H1 (cell line): ENCODE measurements around the gene TFF3. TPM values are rescaled to one million over a fixed set of nuclear protein-coding genes. Genes with fewer than 3 reads are reported as not detected.

ENCODE experiments used
- CTCF ChIA-PET: fragments of 300-600 bp; sonication (Branson Sonifier 250); formaldehyde crosslinking; loops from one replicate; lab custom pipeline; 2021; ENCODE audit not compliant: partially characterized antibody; lab: Charles Lee
- POLR2A ChIA-PET: fragments of 300-600 bp; sonication (Branson Sonifier 250); formaldehyde crosslinking; loops from one replicate; lab custom pipeline; 2021; ENCODE audit warnings: inconsistent platforms; ENCODE audit not compliant: partially characterized antibody; lab: Charles Lee
- DNase-seq, 2 experiments: peaks; one replicate each; pipeline versions ENCODE4 v3.0.0 to v3.0.0-alpha.2; 2010 to 2022; ENCODE audit warnings: low spot score in 2 of 2, low read depth in 1 of 2, mixed read lengths in 1 of 2
- FAIRE-seq: peaks from 2 replicates; lab custom pipeline; 2011; peaks lifted over from hg19 to GRCh38; lab: Jason Lieb, UNC
- H2AFZ ChIP-seq: 2 replicates; pipeline ENCODE4 v1.8.1; 2012; ENCODE audit warnings: low read length, inconsistent platforms
- H2AK5ac ChIP-seq: 2 replicates; pipeline ENCODE4 v1.6.1; 2013; ENCODE audit warnings: low read depth, low read length
- H2BK120ac ChIP-seq: replicated peaks from 2 replicates; pipeline ENCODE3; 2013; ENCODE audit warnings: low read depth, low read length, inconsistent platforms
- H2BK12ac ChIP-seq: 2 replicates; pipeline ENCODE4 v1.6.1; 2013; ENCODE audit warnings: low read depth, low read length
- H2BK15ac ChIP-seq: 2 replicates; pipeline ENCODE4 v1.6.1; 2013; ENCODE audit warnings: low read length
- H2BK20ac ChIP-seq: 2 replicates; pipeline ENCODE4 v1.6.1; 2013; ENCODE audit warnings: low read length
- H2BK5ac ChIP-seq: 2 replicates; pipeline ENCODE4 v1.6.1; 2013; ENCODE audit warnings: low read depth, low read length
- H3K14ac ChIP-seq: 2 replicates; pipeline ENCODE4 v1.6.1; 2013; ENCODE audit warnings: inconsistent platforms; ENCODE audit not compliant: insufficient read length
- H3K18ac ChIP-seq: 2 replicates; pipeline ENCODE4 v1.6.1; 2013; ENCODE audit warnings: low read length; ENCODE audit errors: extremely low read depth
- H3K23ac ChIP-seq: 2 replicates; pipeline ENCODE4 v1.6.1; 2013; ENCODE audit warnings: inconsistent platforms; ENCODE audit not compliant: insufficient read length
- H3K23me2 ChIP-seq: 2 replicates; pipeline ENCODE4 v1.6.1; 2013; ENCODE audit warnings: low read depth, low read length
- H3K27ac ChIP-seq: 2 replicates; pipeline ENCODE4 v1.6.1; 2011; ENCODE audit warnings: low read depth, low read length, inconsistent platforms
- H3K27me3 ChIP-seq, 4 experiments: replicated peaks in 1 of 4; 1 replicate in 1 of 4; 2 replicates in 3 of 4; pipeline versions ENCODE4 v1.6.1 to v1.8.1; 2011 to 2013; ENCODE audit warnings: low read length in 3 of 4, mild to moderate bottlenecking in 3 of 4, inconsistent platforms in 2 of 4, mixed read lengths in 2 of 4, moderate library complexity in 1 of 4; ENCODE audit not compliant: control insufficient read depth in 3 of 4, insufficient read depth in 3 of 4; ENCODE audit errors: extremely low read depth in 1 of 4
- H3K36me3 ChIP-seq, 4 experiments: 2 replicates each; pipeline versions ENCODE4 v1.6.1 to v1.8.1; 2011 to 2013; ENCODE audit warnings: mild to moderate bottlenecking in 4 of 4, low read length in 3 of 4, moderate library complexity in 2 of 4, control low read depth in 1 of 4, inconsistent platforms in 1 of 4; ENCODE audit not compliant: insufficient read depth in 4 of 4, control insufficient read depth in 2 of 4
- H3K4ac ChIP-seq: replicated peaks from 2 replicates; pipeline ENCODE3; 2013; ENCODE audit warnings: low read length, low read depth, mixed read lengths, inconsistent platforms; ENCODE audit not compliant: insufficient read length
- H3K4me1 ChIP-seq, 4 experiments: replicated peaks in 1 of 4; 1 replicate in 1 of 4; 2 replicates in 3 of 4; pipeline versions ENCODE4 v1.6.1 to v1.8.1; 2011 to 2013; ENCODE audit warnings: low read length in 3 of 4, inconsistent platforms in 2 of 4, mixed read lengths in 1 of 4; ENCODE audit not compliant: insufficient read depth in 4 of 4, control insufficient read depth in 3 of 4
- H3K4me2 ChIP-seq, 2 experiments: 2 replicates each; pipeline versions ENCODE4 v1.6.1 to v1.8.1; 2011 to 2013; ENCODE audit warnings: low read depth in 2 of 2, low read length in 2 of 2, control low read depth in 1 of 2, inconsistent platforms in 1 of 2, mild to moderate bottlenecking in 1 of 2; ENCODE audit not compliant: insufficient read depth in 1 of 2
- H3K4me3 ChIP-seq, 4 experiments: fragments of 200-600, 300-600 bp in 1 of 4; sonication (generic), shearing (Covaris generic), sonication (Bioruptor Twin) in 1 of 4; 2 replicates each; pipeline versions ENCODE4 v1.5.1 to v1.8.1; 2011 to 2016; ENCODE audit warnings: low read length in 4 of 4, low read depth in 3 of 4, control low read depth in 2 of 4, inconsistent platforms in 2 of 4, mild to moderate bottlenecking in 2 of 4, mixed read lengths in 1 of 4, moderate library complexity in 1 of 4; ENCODE audit not compliant: insufficient read depth in 2 of 4; ENCODE audit errors: extremely low read depth in 1 of 4
- H3K56ac ChIP-seq: replicated peaks from 2 replicates; pipeline ENCODE3; 2013; ENCODE audit warnings: low read depth, mild to moderate bottlenecking, mixed read lengths, low read length, inconsistent platforms; ENCODE audit not compliant: insufficient read length
- H3K79me1 ChIP-seq: 2 replicates; pipeline ENCODE4 v1.6.1; 2013; ENCODE audit warnings: low read depth, low read length, control low read depth
- H3K79me2 ChIP-seq, 2 experiments: 2 replicates each; pipeline versions ENCODE4 v1.6.1 to v1.8.1; 2012 to 2013; ENCODE audit warnings: low read length in 2 of 2, mild to moderate bottlenecking in 2 of 2, inconsistent platforms in 1 of 2; ENCODE audit not compliant: insufficient read depth in 2 of 2, control insufficient read depth in 1 of 2
- H3K9ac ChIP-seq, 4 experiments: replicated peaks in 1 of 4; 1 replicate in 1 of 4; 2 replicates in 3 of 4; pipeline versions ENCODE4 v1.6.1 to v1.8.1; 2011 to 2013; ENCODE audit warnings: low read depth in 3 of 4, low read length in 3 of 4, control low read depth in 2 of 4, mild to moderate bottlenecking in 2 of 4, moderate library complexity in 2 of 4, inconsistent platforms in 1 of 4; ENCODE audit errors: extremely low read depth in 1 of 4
- H3K9me3 ChIP-seq, 2 experiments: 2 replicates each; pipeline versions ENCODE4 v1.6.1 to v1.8.1; 2012 to 2013; ENCODE audit warnings: mild to moderate bottlenecking in 2 of 2, moderate library complexity in 2 of 2, control low read depth in 1 of 2, inconsistent platforms in 1 of 2, low read depth in 1 of 2, low read length in 1 of 2, mixed read lengths in 1 of 2; ENCODE audit not compliant: insufficient read depth in 2 of 2
- H4K20me1 ChIP-seq, 2 experiments: replicated peaks in 1 of 2; 2 replicates each; pipeline versions ENCODE3 to v1.8.1; 2011 to 2013; ENCODE audit warnings: inconsistent platforms in 2 of 2, low read length in 2 of 2, mild to moderate bottlenecking in 1 of 2; ENCODE audit not compliant: insufficient read depth in 2 of 2, control insufficient read depth in 1 of 2
- H4K5ac ChIP-seq: 2 replicates; pipeline ENCODE4 v1.6.1; 2013; ENCODE audit warnings: low read length, low read depth, mixed read lengths, inconsistent platforms; ENCODE audit not compliant: insufficient read length
- H4K8ac ChIP-seq: 2 replicates; pipeline ENCODE4 v1.8.0; 2013; ENCODE audit warnings: mild to moderate bottlenecking, moderate library complexity, low read length, inconsistent platforms; ENCODE audit not compliant: insufficient read depth; ENCODE audit errors: extremely low read depth
- H4K91ac ChIP-seq: replicated peaks from 2 replicates; pipeline ENCODE3; 2013; ENCODE audit warnings: low read length, mixed read lengths, inconsistent platforms; ENCODE audit not compliant: insufficient read length
- GABPA ChIP-seq: IDR thresholded peaks from 2 replicates; pipeline ENCODE4 v1.6.1; 2011; ENCODE audit warnings: mild to moderate bottlenecking, low read length, moderate library complexity, borderline replicate concordance; ENCODE audit not compliant: insufficient read depth
- HDAC2 ChIP-seq, 2 experiments: fragments of 300-600 bp in 1 of 2; sonication (generic) in 1 of 2; IDR thresholded peaks; 2 replicates each; pipeline ENCODE4 v1.6.1; 2011 to 2012; ENCODE audit warnings: low read depth in 2 of 2, low read length in 2 of 2, mild to moderate bottlenecking in 2 of 2, moderate library complexity in 2 of 2, borderline replicate concordance in 1 of 2, inconsistent platforms in 1 of 2
- RAD21 ChIP-seq, 2 experiments: IDR thresholded peaks in 1 of 2; conservative IDR thresholded peaks in 1 of 2; 2 replicates each; pipeline ENCODE4 v1.6.1; 2011; ENCODE audit warnings: low read depth in 2 of 2, low read length in 2 of 2, improper control_type of control experiment in 1 of 2, inconsistent platforms in 1 of 2, mild to moderate bottlenecking in 1 of 2, moderate library complexity in 1 of 2
- SIN3A ChIP-seq, 2 experiments: IDR thresholded peaks in 1 of 2; conservative IDR thresholded peaks in 1 of 2; 2 replicates each; pipeline ENCODE4 v1.6.1; 2011 to 2012; ENCODE audit warnings: low read length in 2 of 2, improper control_type of control experiment in 1 of 2, low read depth in 1 of 2, mild to moderate bottlenecking in 1 of 2
- SP1 ChIP-seq: IDR thresholded peaks from 2 replicates; pipeline ENCODE4 v1.6.1; 2011; ENCODE audit warnings: low read depth, low read length
- WGBS, 2 experiments: shearing (Covaris generic) in 1 of 2; methylation state at CpG; one replicate each; pipeline versions ENCODE4 v1.1.6 to v1.1.7; 2013 to 2015; ENCODE audit warnings: low lambda C conversion rate in 2 of 2, mixed read lengths in 2 of 2, inconsistent platforms in 1 of 2, low coverage in 1 of 2, missing lambda C conversion rate in 1 of 2; ENCODE audit not compliant: insufficient replicate concordance in 2 of 2, insufficient coverage in 1 of 2, insufficient read length in 1 of 2; ENCODE audit errors: extremely low coverage in 1 of 2, missing lambda C conversion rate in 1 of 2; 5-methylcytosine and 5-hydroxymethylcytosine counted together
- polyA plus RNA-seq, 7 experiments: library from polyadenylated mRNA; depleted of rRNA in 3 of 7; stranded (reverse) in 5 of 7; unstranded in 2 of 7; fragments of >200 nt in 5 of 7; fragments of 200-250 nt in 2 of 7; gene quantifications; 1 replicate in 5 of 7; 2 replicates in 1 of 7; 4 replicates in 1 of 7; pipeline versions ENCODE4 v1.2.1 to v1.2.3, GENCODE V29; 2011 to 2013; ENCODE audit warnings: missing spikeins in 2 of 7, mixed read lengths in 2 of 7
- total RNA-seq: library from RNA; stranded (reverse); fragmentation: NEBNext Ultra II Directional; extraction: Animal tissue kit (Norgen Biotek cat#: 25700); gene quantifications from 2 replicates; pipeline ENCODE4 v1.2.1, GENCODE V29; 2021
- TF ChIP-seq, protein P1 (sequence below): IDR thresholded peaks from 2 replicates; pipeline ENCODE4 v1.6.1; 2011; ENCODE audit warnings: low read depth, mild to moderate bottlenecking, low read length; ENCODE audit not compliant: insufficient read depth

TFF3 gene
- total and polyA plus RNA-seq, 2 of the 8 experiments (the other 6 are each of a cell fraction or from before 2014, with no cell fraction given) = 1.7 to 6.7 TPM

DNA sequence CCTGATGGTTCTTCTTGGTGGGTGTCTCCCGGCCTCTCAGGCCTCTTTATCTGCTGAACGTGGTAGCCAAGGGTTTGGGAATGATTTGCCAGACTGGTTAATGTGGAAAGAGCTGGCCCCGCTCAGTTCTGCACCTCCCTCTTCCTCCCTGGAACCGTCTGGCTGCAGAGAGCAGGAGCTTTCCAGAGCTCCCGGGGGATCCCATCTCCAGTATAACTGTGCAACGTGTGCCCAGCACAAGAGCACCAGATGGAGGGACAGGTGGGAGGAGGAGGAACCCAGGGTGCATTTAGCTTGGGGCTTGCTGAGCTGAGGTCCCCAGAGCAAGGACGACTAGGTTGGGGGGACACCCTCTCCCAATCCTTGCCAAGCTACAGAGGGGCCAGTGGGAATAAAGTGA lies 46.1 kb upstream of the TFF3 start:
- Histone ChIP-seq H3K4me3 (no peak overlapping the region), H3K9me3 (peaks cover 8 to 9% of the 10 kb centered on the region in 2 experiments), H2BK120ac (no peak overlapping the region), H2BK5ac (no peak overlapping the region), H3K4me1 (no peaks in the 10 kb centered on the region; a peak in 2 of 7 replicates), H3K79me1 (no peaks in the 10 kb centered on the region; the same call in 1 of the 2 replicates), H2BK15ac (no peak overlapping the region), H3K36me3 (no peaks in the 10 kb centered on the region), H4K5ac (no peak overlapping the region), H2BK20ac (no peak overlapping the region), H2BK12ac (no peak overlapping the region), H3K27ac (no peak overlapping the region), H3K18ac (no peak overlapping the region), H2AK5ac (no peak overlapping the region), H3K79me2 (no peaks in the 10 kb centered on the region), H4K20me1 (no peaks in the 10 kb centered on the region), H3K14ac (no peak overlapping the region), H3K23me2 (no peaks in the 10 kb centered on the region), H2AFZ (no peak overlapping the region), H3K9ac (no peak overlapping the region), H3K27me3 (no peaks in the 10 kb centered on the region), H3K23ac (no peak overlapping the region), H3K4ac (no peak overlapping the region), H3K4me2 (no peak overlapping the region), H4K8ac (no peak overlapping the region), H3K56ac (no peak overlapping the region), H4K91ac (no peak overlapping the region)
- 66% methylated on average over 7 of the region's 7 CpGs; no CpG with 5 or more reads in 1 of the 2 experiments for WGBS, 2 experiments
- DNase-seq (no peak), FAIRE-seq (no peak)
- CTCF ChIA-PET = interaction anchor here (1.0 to 5.0 kb wide), 15 partner anchors 8 to 106 kb away, joined by 3 to 28 read pairs (median 6); no protein-coding TSS in a partner anchor
- POLR2A ChIA-PET = interaction anchor here (0.6 to 1.1 kb wide), 3 partner anchors 13 to 831 kb away, joined by 3 read pairs; no protein-coding TSS in a partner anchor
- TF ChIP-seq SIN3A (conservative IDR thresholded peaks at IDR 0.05 in 1 of 2, IDR thresholded peaks at IDR 0.05 in 1 of 2; ENCODE audit: low read depth in 1 of 2, low read length in 2 of 2) (no peak), GABPA (no peak), SP1 (no peak), RAD21 (IDR thresholded peaks at IDR 0.05 in 1 of 2, conservative IDR thresholded peaks at IDR 0.05 in 1 of 2; ENCODE audit: low read depth in 2 of 2, low read length in 2 of 2) (no peak), HDAC2 (IDR thresholded peaks at IDR 0.05; ENCODE audit: borderline replicate concordance in 1 of 2, low read depth in 2 of 2, low read length in 2 of 2) (no peak)
- TF ChIP-seq, protein P1, sequence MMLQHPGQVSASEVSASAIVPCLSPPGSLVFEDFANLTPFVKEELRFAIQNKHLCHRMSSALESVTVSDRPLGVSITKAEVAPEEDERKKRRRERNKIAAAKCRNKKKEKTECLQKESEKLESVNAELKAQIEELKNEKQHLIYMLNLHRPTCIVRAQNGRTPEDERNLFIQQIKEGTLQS = no peak
